ENCODE data around the gene SYNE3. TPM values are rescaled to one million over a fixed set of nuclear protein-coding genes. Genes with fewer than 3 reads are reported as not detected.

Gene SYNE3
- total and polyA plus RNA-seq, 2 of the 8 experiments (the other 6 are each of a cell fraction or from before 2014, with no cell fraction given) = under 0.01 TPM; not detected in 1

GRCh38 chr14:95493976-95494375, 22.5 kb downstream of the SYNE3 start:
- Histone ChIP-seq H3K27ac (ENCODE audit: low read depth, low read length) (no peak overlapping the region), H3K18ac (ENCODE audit: extremely low read depth, low read length) (no peak overlapping the region), H2BK20ac (ENCODE audit: low read length) (no peak overlapping the region), H3K14ac (ENCODE audit: insufficient read length) (no peak overlapping the region), H3K36me3 (ENCODE audit: control insufficient read depth in 2 of 4, insufficient read depth in 4 of 4, low read length in 3 of 4) (no peaks in the 10 kb centered on the region), H3K4me2 (ENCODE audit: insufficient read depth in 1 of 2, low read depth in 2 of 2, low read length in 2 of 2) (no peak overlapping the region), H3K4ac (replicated peaks; ENCODE audit: insufficient read length, low read depth, low read length) (no peak overlapping the region), H3K23me2 (ENCODE audit: low read depth, low read length) (no peaks in the 10 kb centered on the region), H3K79me2 (ENCODE audit: control insufficient read depth in 1 of 2, insufficient read depth in 2 of 2, low read length in 2 of 2) (no peaks in the 10 kb centered on the region), H4K91ac (replicated peaks; ENCODE audit: insufficient read length, low read length) (no peak overlapping the region), H3K9ac (replicated peaks in 1 of 4; ENCODE audit: extremely low read depth in 1 of 4, low read depth in 3 of 4, low read length in 3 of 4) (no peak overlapping the region), H3K4me3 (ENCODE audit: extremely low read depth in 1 of 4, insufficient read depth in 2 of 4, low read depth in 3 of 4, low read length in 4 of 4) (no peak overlapping the region), H2BK15ac (ENCODE audit: low read length) (no peak overlapping the region), H2BK120ac (replicated peaks; ENCODE audit: low read depth, low read length) (no peak overlapping the region), H2BK12ac (ENCODE audit: low read depth, low read length) (no peak overlapping the region), H3K27me3 (replicated peaks in 1 of 4; ENCODE audit: control insufficient read depth in 3 of 4, extremely low read depth in 1 of 4, insufficient read depth in 3 of 4, low read length in 3 of 4) (no peaks in the 10 kb centered on the region), H3K23ac (ENCODE audit: insufficient read length) (no peak overlapping the region), H2AFZ (ENCODE audit: low read length) (no peak overlapping the region), H3K4me1 (replicated peaks in 1 of 4; ENCODE audit: control insufficient read depth in 3 of 4, insufficient read depth in 4 of 4, low read length in 3 of 4) (no peaks in the 10 kb centered on the region), H2AK5ac (ENCODE audit: low read depth, low read length) (no peak overlapping the region), H3K56ac (replicated peaks; ENCODE audit: insufficient read length, low read depth, low read length) (no peak overlapping the region), H2BK5ac (ENCODE audit: low read depth, low read length) (no peak overlapping the region), H4K5ac (ENCODE audit: insufficient read length, low read depth, low read length) (no peak overlapping the region), H3K9me3 (ENCODE audit: insufficient read depth in 2 of 2, low read depth in 1 of 2, low read length in 1 of 2) (no peaks in the 10 kb centered on the region), H4K20me1 (replicated peaks in 1 of 2; ENCODE audit: control insufficient read depth in 1 of 2, insufficient read depth in 2 of 2, low read length in 2 of 2) (peaks cover 0 to 3% of the 10 kb centered on the region in 2 experiments), H4K8ac (ENCODE audit: extremely low read depth, insufficient read depth, low read length) (no peak overlapping the region), H3K79me1 (ENCODE audit: low read depth, low read length) (no peaks in the 10 kb centered on the region)
- DNase-seq (ENCODE audit: low read depth in 1 of 2, low spot score in 2 of 2) (no peak), FAIRE-seq (no peak)
- 92% methylated on average over 4 of the region's 4 CpGs; no CpG with 5 or more reads in 1 of the 2 experiments for WGBS, 2 experiments (ENCODE audit: extremely low coverage in 1 of 2, insufficient coverage in 1 of 2, insufficient read length in 1 of 2, insufficient replicate concordance in 2 of 2, low coverage in 1 of 2, low lambda C conversion rate in 2 of 2, missing lambda C conversion rate in 1 of 2)
- ChIA-PET CTCF (ENCODE audit: partially characterized antibody) (interaction anchor here (0.6 to 1.7 kb wide), 6 partner anchors 15 to 190 kb away, joined by 3 to 7 read pairs (median 3); no protein-coding TSS in a partner anchor), POLR2A (ENCODE audit: partially characterized antibody) (interaction anchor here (0.7 kb wide), 1 partner anchor 34 kb away, joined by 3 read pairs; no protein-coding TSS in a partner anchor)
- TF ChIP-seq ASH2L (IDR thresholded peaks at IDR 0.05; ENCODE audit: low read length) (no peak), MAX (IDR thresholded peaks at IDR 0.05) (no peak), RBBP5 (IDR thresholded peaks at IDR 0.05; ENCODE audit: borderline replicate concordance, low read depth, low read length) (no peak), POLR2A (IDR thresholded peaks at IDR 0.05; ENCODE audit: control extremely low read depth in 1 of 2, low read depth in 2 of 2, low read length in 2 of 2) (no peak), CHD1 (IDR thresholded peaks at IDR 0.05; ENCODE audit: low read depth, low read length) (no peak), KDM5A (IDR thresholded peaks at IDR 0.05; ENCODE audit: low read length) (no peak), GABPA (IDR thresholded peaks at IDR 0.05; ENCODE audit: borderline replicate concordance, insufficient read depth, low read length) (no peak), JUN (IDR thresholded peaks at IDR 0.05; ENCODE audit: low read depth, low read length) (no peak), CBX8 (IDR thresholded peaks at IDR 0.05; ENCODE audit: borderline replicate concordance, low read depth, low read length) (no peak), TCF12 (IDR thresholded peaks at IDR 0.05; ENCODE audit: low read depth, low read length) (no peak), CREB1 (IDR thresholded peaks at IDR 0.05) (no peak), SIRT6 (IDR thresholded peaks at IDR 0.05; ENCODE audit: low read length) (no peak), RFX5 (IDR thresholded peaks at IDR 0.05; ENCODE audit: borderline replicate concordance, low read depth, low read length) (no peak)
- TF ChIP-seq, protein P1, sequence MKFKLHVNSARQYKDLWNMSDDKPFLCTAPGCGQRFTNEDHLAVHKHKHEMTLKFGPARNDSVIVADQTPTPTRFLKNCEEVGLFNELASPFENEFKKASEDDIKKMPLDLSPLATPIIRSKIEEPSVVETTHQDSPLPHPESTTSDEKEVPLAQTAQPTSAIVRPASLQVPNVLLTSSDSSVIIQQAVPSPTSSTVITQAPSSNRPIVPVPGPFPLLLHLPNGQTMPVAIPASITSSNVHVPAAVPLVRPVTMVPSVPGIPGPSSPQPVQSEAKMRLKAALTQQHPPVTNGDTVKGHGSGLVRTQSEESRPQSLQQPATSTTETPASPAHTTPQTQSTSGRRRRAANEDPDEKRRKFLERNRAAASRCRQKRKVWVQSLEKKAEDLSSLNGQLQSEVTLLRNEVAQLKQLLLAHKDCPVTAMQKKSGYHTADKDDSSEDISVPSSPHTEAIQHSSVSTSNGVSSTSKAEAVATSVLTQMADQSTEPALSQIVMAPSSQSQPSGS (IDR thresholded peaks at IDR 0.05; ENCODE audit: low read length) = no peak

Data from H1 (cell line).